A673 (cell line): ENCODE measurements around the gene RAB14. TPM values are rescaled to one million over a fixed set of nuclear protein-coding genes. Genes with fewer than 3 reads are reported as not detected.
A peak's percentile ranks its signal among the peaks of the same experiment; 100 is the strongest.
"Not testable (repeated sequence)": the region's sequence is repeated elsewhere in the genome, so short reads cannot be mapped to it uniquely, and the experiment has no call there.

ENCODE experiments used
- BruUV-seq: library from RNA; stranded (reverse); fragments of 400-500 nt; replicated peaks from 2 replicates; lab custom pipeline; 2021; lab: Mats Ljungman, UMichigan
- CTCF ChIA-PET: fragments of 300-600 bp; sonication (Branson Sonifier 250); formaldehyde crosslinking; loops from one replicate; lab custom pipeline; 2022; ENCODE audit warnings: antibody characterized with exemption; lab: Charles Lee
- POLR2A ChIA-PET: fragments of 300-600 bp; sonication (Branson Sonifier 250); formaldehyde crosslinking; loops from one replicate; lab custom pipeline; 2022; ENCODE audit warnings: antibody characterized with exemption; ENCODE audit not compliant: low non-redundant PET; lab: Charles Lee
- DNase-seq: peaks from one replicate; pipeline ENCODE4 v3.0.0-alpha.2; 2015; ENCODE audit warnings: low spot score
- H3K27ac ChIP-seq: fragments of 200-600 bp; sonication (generic); 2 replicates; pipeline ENCODE4 v1.5.1; 2016; ENCODE audit warnings: mixed run types, low read depth, mild to moderate bottlenecking, mixed read lengths, antibody characterized with exemption, low read length; ENCODE audit not compliant: poor library complexity, severe bottlenecking
- H3K27me3 ChIP-seq: fragments of 200-600 bp; sonication (generic); replicated peaks from 2 replicates; pipeline ENCODE4 v1.6.1; 2017; ENCODE audit warnings: mixed run types, low read depth, mild to moderate bottlenecking, mixed read lengths, antibody characterized with exemption, low read length; ENCODE audit not compliant: insufficient read depth, poor library complexity
- H3K36me3 ChIP-seq: fragments of 200-600 bp; sonication (generic); 2 replicates; pipeline ENCODE4 v1.6.1; 2016; ENCODE audit warnings: mixed run types, mild to moderate bottlenecking, mixed read lengths, antibody characterized with exemption, low read length; ENCODE audit not compliant: insufficient read depth, poor library complexity, severe bottlenecking
- H3K4me1 ChIP-seq: fragments of 200-600 bp; sonication (generic); 2 replicates; pipeline ENCODE4 v1.6.1; 2017; ENCODE audit warnings: mixed run types, mild to moderate bottlenecking, mixed read lengths, antibody characterized with exemption, low read length; ENCODE audit not compliant: insufficient read depth, poor library complexity, severe bottlenecking
- H3K4me3 ChIP-seq: fragments of 200-600 bp; sonication (generic); 2 replicates; pipeline ENCODE4 v1.5.1; 2016; ENCODE audit warnings: low read depth, mixed run types, mild to moderate bottlenecking, mixed read lengths, low read length; ENCODE audit not compliant: poor library complexity, severe bottlenecking
- H3K9me3 ChIP-seq: fragments of 200-600 bp; sonication (generic); 2 replicates; pipeline ENCODE4 v1.6.1; 2016; ENCODE audit warnings: mixed run types, low read depth, mild to moderate bottlenecking, mixed read lengths, antibody characterized with exemption, low read length; ENCODE audit not compliant: poor library complexity, severe bottlenecking
- CTCF ChIP-seq: fragments of 300-800, 200-600 bp; sonication (generic); conservative IDR thresholded peaks from 2 replicates; pipeline ENCODE4 v1.5.1; 2017; ENCODE audit warnings: low read depth, mild to moderate bottlenecking, antibody characterized with exemption, low read length, moderate library complexity, mixed read lengths
- EZH2 ChIP-seq: fragments of 200-600 bp; sonication (generic); IDR thresholded peaks from 2 replicates; pipeline ENCODE4 v1.6.1; 2017; ENCODE audit warnings: borderline replicate concordance, low read depth, mild to moderate bottlenecking, mixed read lengths, antibody characterized with exemption, low read length; ENCODE audit not compliant: poor library complexity, severe bottlenecking
- intact Hi-C: fragments of 100-400 bp; cut with micrococcal nuclease; formaldehyde crosslinking; loops from one replicate; pipeline ENCODE4 v1.10.0; 2022; ENCODE audit not compliant: unreplicated experiment
- total RNA-seq: library from RNA; stranded (reverse); gene quantifications from 2 replicates; pipeline ENCODE4 v1.2.3, GENCODE V29; 2021

Gene RAB14
- total RNA-seq, 1 experiment from 2014 or later: 71.9 TPM

GRCh38 chr9:121179930-121180681, 21.6 kb downstream of the RAB14 start:
- BruUV-seq: no TSS peak
- H3K9me3 ChIP-seq: no peaks in the 10 kb centered on the region
- H3K27me3 ChIP-seq: no peaks in the 10 kb centered on the region
- peaks cover 19% of the 10 kb centered on the region for H3K4me1 ChIP-seq
- ChIA-PET POLR2A (no interaction called here), CTCF (no interaction called here)
- H3K27ac ChIP-seq: no peak overlapping the region
- intact Hi-C loops: no loop called here
- peaks cover 63% of the 10 kb centered on the region for H3K36me3 ChIP-seq
- H3K4me3 ChIP-seq: no peak overlapping the region
- no peak for TF ChIP-seq EZH2
- TF ChIP-seq CTCF: no peak
- DNase-seq: peak; percentile 43

- BruUV-seq, CTCF ChIA-PET: not testable (repeated sequence)
- H3K36me3 ChIP-seq: peaks cover 65% of the 10 kb centered on the region
Observed at GRCh38 chr9:121179373-121179721, 22.3 kb downstream of the RAB14 start.

GRCh38 chr9:121178676-121179372, 22.8 kb downstream of the RAB14 start:
- BruUV-seq: no TSS peak
- Histone ChIP-seq H3K9me3 (no peaks in the 10 kb centered on the region), H3K36me3 (peaks cover 68% of the 10 kb centered on the region), H3K27me3 (no peaks in the 10 kb centered on the region), H3K4me1 (peaks cover 19% of the 10 kb centered on the region), H3K27ac (no peak overlapping the region), H3K4me3 (no peak overlapping the region)
- no peak for TF ChIP-seq EZH2
- TF ChIP-seq CTCF: no peak
- ChIA-PET POLR2A (no interaction called here), CTCF (no interaction called here)
- no peak for DNase-seq
- intact Hi-C loops: no loop called here

More at GRCh38 chr9:121179373-121179721, 22.3 kb downstream of the RAB14 start:
- H3K9me3 ChIP-seq, H3K4me3 ChIP-seq, H3K27me3 ChIP-seq, POLR2A ChIA-PET, DNase-seq, H3K27ac ChIP-seq, intact Hi-C loops: not testable (repeated sequence)
- peaks cover 19% of the 10 kb centered on the region for H3K4me1 ChIP-seq
